Measurements from ENCODE around the gene MYDGF.
"Not testable (repeated sequence)": the region's sequence is repeated elsewhere in the genome, so short reads cannot be mapped to it uniquely, and the experiment has no call there.

MYDGF gene

GRCh38 chr19:4669723-4670480 is at the start of gene MYDGF:
Gene MYDGF, minus strand, starts transcription at chr19:4670342. Its CDS starts 8 bp downstream, at chr19:4670334.
- DNase-seq (ENCODE audit: extremely low read depth, low read depth), result peak; percentile 71

GRCh38 chr19:4719499-4719866 is 49.3 kb upstream of the MYDGF start:
- no peak for DNase-seq (ENCODE audit: extremely low read depth, low read depth)
- TF ChIP-seq CTCF (IDR thresholded peaks at IDR 0.05; ENCODE audit: low read depth, low read length), result no peak

More at GRCh38 chr19:4669723-4670480, at the start of gene MYDGF:
- TF ChIP-seq CTCF (IDR thresholded peaks at IDR 0.05; ENCODE audit: low read depth, low read length), result no peak

GRCh38 chr19:4717966-4718701 is 48.0 kb upstream of the MYDGF start:
- no peak for DNase-seq (ENCODE audit: extremely low read depth, low read depth)
- TF ChIP-seq CTCF (IDR thresholded peaks at IDR 0.05; ENCODE audit: low read depth, low read length), result no peak

GRCh38 chr19:4717191-4717965 is 47.2 kb upstream of the MYDGF start:
- TF ChIP-seq CTCF (IDR thresholded peaks at IDR 0.05; ENCODE audit: low read depth, low read length), result no peak
- DNase-seq (ENCODE audit: extremely low read depth, low read depth), result no peak

GRCh38 chr19:4715529-4716221 is 45.5 kb upstream of the MYDGF start:
- DNase-seq (ENCODE audit: extremely low read depth, low read depth), result no peak

GRCh38 chr19:4715178-4715528 is 45.0 kb upstream of the MYDGF start:
- not testable (repeated sequence) for DNase-seq (ENCODE audit: extremely low read depth, low read depth)

More at GRCh38 chr19:4715529-4716221, 45.5 kb upstream of the MYDGF start:
- TF ChIP-seq CTCF (IDR thresholded peaks at IDR 0.05; ENCODE audit: low read depth, low read length), result no peak

- no peak for DNase-seq (ENCODE audit: extremely low read depth, low read depth)
- TF ChIP-seq CTCF (IDR thresholded peaks at IDR 0.05; ENCODE audit: low read depth, low read length), result no peak
Measured at GRCh38 chr19:4714016-4714415, 43.9 kb upstream of the MYDGF start.

Measured in AG09319 (cell line).